ENCODE results near the gene PPFIA3. TPM values are rescaled to one million over a fixed set of nuclear protein-coding genes. Genes with fewer than 3 reads are reported as not detected.
"Not testable (repeated sequence)": the region's sequence is repeated elsewhere in the genome, so short reads cannot be mapped to it uniquely, and the experiment has no call there.

The PPFIA3 gene
- total RNA-seq, 2 experiments from 2014 or later, result 3.6 to 4.6 TPM

- POLR2A ChIA-PET, H3K4me3 Mint-ChIP-seq: not testable (repeated sequence)
These were observed 2.5 kb downstream of the PPFIA3 start for GRCh38 chr19:49121841-49122240.

GRCh38 chr19:49123285-49123684 is 3.9 kb downstream of the PPFIA3 start:
- POLR2A ChIA-PET; H3K4me3 Mint-ChIP-seq; H3K9me3 Mint-ChIP-seq; H3K27ac Mint-ChIP-seq; ATAC-seq (ENCODE audit: low read depth); DNase-seq; H3K36me3 Mint-ChIP-seq: not testable (repeated sequence)
- H3K4me1 Mint-ChIP-seq, result peaks cover 11% of the 10 kb centered on the region
- H3K27me3 Mint-ChIP-seq, result peaks cover 22% of the 10 kb centered on the region

More at GRCh38 chr19:49121841-49122240, 2.5 kb downstream of the PPFIA3 start:
- H3K27ac Mint-ChIP-seq; H3K9me3 Mint-ChIP-seq; DNase-seq; ATAC-seq (ENCODE audit: low read depth); H3K36me3 Mint-ChIP-seq: not testable (repeated sequence)
- Mint-ChIP-seq H3K27me3 (peaks cover 22% of the 10 kb centered on the region), H3K4me1 (peaks cover 14% of the 10 kb centered on the region)

- DNase-seq (no peak), ATAC-seq (ENCODE audit: low read depth) (no peak)
- POLR2A ChIA-PET, result no interaction called here
- Mint-ChIP-seq H3K27ac (no peak overlapping the region), H3K9me3 (no peaks in the 10 kb centered on the region), H3K4me3 (no peak overlapping the region), H3K36me3 (no peaks in the 10 kb centered on the region), H3K27me3 (peaks cover 18% of the 10 kb centered on the region), H3K4me1 (peaks cover 14% of the 10 kb centered on the region)
These were observed 5.8 kb downstream of the PPFIA3 start for GRCh38 chr19:49125025-49125731.

GRCh38 chr19:49126575-49126974 is 7.2 kb downstream of the PPFIA3 start:
- DNase-seq (no peak), ATAC-seq (ENCODE audit: low read depth) (no peak)
- POLR2A ChIA-PET, result interaction anchor here (0.9 to 2.3 kb wide), 2 partner anchors 8 to 12 kb away, joined by 4 to 11 read pairs; partner anchors contain the start of gene LIN7B
- no peaks in the 10 kb centered on the region for H3K36me3 Mint-ChIP-seq
- H3K4me3 Mint-ChIP-seq, result no peak overlapping the region
- no peaks in the 10 kb centered on the region for H3K9me3 Mint-ChIP-seq
- H3K4me1 Mint-ChIP-seq, result peaks cover 8% of the 10 kb centered on the region
- no peak overlapping the region for H3K27ac Mint-ChIP-seq
- peaks cover 9% of the 10 kb centered on the region for H3K27me3 Mint-ChIP-seq

- not testable (repeated sequence) for H3K27me3 Mint-ChIP-seq; H3K4me3 Mint-ChIP-seq; H3K36me3 Mint-ChIP-seq; H3K27ac Mint-ChIP-seq; H3K4me1 Mint-ChIP-seq; H3K9me3 Mint-ChIP-seq; ATAC-seq (ENCODE audit: low read depth); DNase-seq
- POLR2A ChIA-PET, result interaction anchor here (0.9 to 2.3 kb wide), 2 partner anchors 9 to 13 kb away, joined by 4 to 11 read pairs; partner anchors contain the start of gene LIN7B
These were observed 7.9 kb downstream of the PPFIA3 start for GRCh38 chr19:49127225-49127624.

GRCh38 chr19:49127674-49128544 is 8.6 kb downstream of the PPFIA3 start:
- POLR2A ChIA-PET, result interaction anchor here (0.6 to 2.3 kb wide), 3 partner anchors 10 to 21 kb away, joined by 3 to 11 read pairs (median 4); partner anchors contain the start of gene LIN7B
- Mint-ChIP-seq H3K27ac (peak overlapping the region; percentile 81), H3K36me3 (no peaks in the 10 kb centered on the region), H3K27me3 (peaks cover 8% of the 10 kb centered on the region), H3K4me3 (peak overlapping the region; percentile 90), H3K4me1 (peaks cover 8% of the 10 kb centered on the region), H3K9me3 (no peaks in the 10 kb centered on the region)
- ATAC-seq (ENCODE audit: low read depth), result peak; percentile 98
- peak; percentile 96 for DNase-seq

GRCh38 chr19:49128545-49129237 is 9.3 kb downstream of the PPFIA3 start:
- H3K9me3 Mint-ChIP-seq, result no peaks in the 10 kb centered on the region
- H3K36me3 Mint-ChIP-seq, result peaks cover 1% of the 10 kb centered on the region
- peak overlapping the region; percentile 90 for H3K4me3 Mint-ChIP-seq
- ATAC-seq (ENCODE audit: low read depth), result no peak
- POLR2A ChIA-PET, result interaction anchor here (2.3 kb wide), 1 partner anchor 14 kb away, joined by 11 read pairs; the partner anchor contains the start of gene LIN7B
- peaks cover 13% of the 10 kb centered on the region for H3K4me1 Mint-ChIP-seq
- no peak for DNase-seq
- no peak overlapping the region for H3K27ac Mint-ChIP-seq
- H3K27me3 Mint-ChIP-seq, result peaks cover 8% of the 10 kb centered on the region

GRCh38 chr19:49129238-49129583 is 9.9 kb downstream of the PPFIA3 start:
- Mint-ChIP-seq H3K36me3 (peaks cover 1% of the 10 kb centered on the region), H3K4me3 (no peak overlapping the region), H3K4me1 (peaks cover 14% of the 10 kb centered on the region), H3K9me3 (no peaks in the 10 kb centered on the region), H3K27ac (no peak overlapping the region), H3K27me3 (peaks cover 11% of the 10 kb centered on the region)
- POLR2A ChIA-PET, result no interaction called here
- DNase-seq (no peak), ATAC-seq (ENCODE audit: low read depth) (no peak)

GRCh38 chr19:49130325-49130724 is 11.0 kb downstream of the PPFIA3 start:
- POLR2A ChIA-PET, result no interaction called here
- Mint-ChIP-seq H3K36me3 (peaks cover 1% of the 10 kb centered on the region), H3K4me1 (peaks cover 14% of the 10 kb centered on the region), H3K9me3 (no peaks in the 10 kb centered on the region), H3K27ac (no peak overlapping the region), H3K4me3 (no peak overlapping the region), H3K27me3 (peaks cover 15% of the 10 kb centered on the region)
- DNase-seq (no peak), ATAC-seq (ENCODE audit: low read depth) (no peak)

- POLR2A ChIA-PET, result interaction anchor here (0.9 to 1.2 kb wide), 2 partner anchors 10 to 22 kb away, joined by 3 to 4 read pairs; no protein-coding TSS in a partner anchor
- Mint-ChIP-seq H3K9me3 (no peaks in the 10 kb centered on the region), H3K27ac (peak overlapping the region; percentile 54), H3K36me3 (peaks cover 1% of the 10 kb centered on the region), H3K27me3 (peaks cover 15% of the 10 kb centered on the region), H3K4me1 (peaks cover 14% of the 10 kb centered on the region), H3K4me3 (peak overlapping the region; percentile 81)
- ATAC-seq (ENCODE audit: low read depth) (peak; percentile 4), DNase-seq (peak; percentile 53)
These were observed 13.7 kb downstream of the PPFIA3 start for GRCh38 chr19:49132974-49133609.

GRCh38 chr19:49133621-49134454 is 14.5 kb downstream of the PPFIA3 start:
- DNase-seq (peak; percentile 72), ATAC-seq (ENCODE audit: low read depth) (peak; percentile 57)
- Mint-ChIP-seq H3K4me3 (peak overlapping the region; percentile 81), H3K27ac (peak overlapping the region; percentile 54), H3K9me3 (no peaks in the 10 kb centered on the region), H3K27me3 (peaks cover 15% of the 10 kb centered on the region), H3K36me3 (peaks cover 1% of the 10 kb centered on the region), H3K4me1 (peaks cover 8% of the 10 kb centered on the region)
- POLR2A ChIA-PET, result interaction anchor here (0.9 to 1.2 kb wide), 2 partner anchors 9 to 23 kb away, joined by 3 to 4 read pairs; no protein-coding TSS in a partner anchor

GRCh38 chr19:49135686-49136085 is 16.3 kb downstream of the PPFIA3 start:
- H3K4me3 Mint-ChIP-seq, result no peak overlapping the region
- POLR2A ChIA-PET, result no interaction called here
- H3K9me3 Mint-ChIP-seq, result no peaks in the 10 kb centered on the region
- H3K36me3 Mint-ChIP-seq, result peaks cover 1% of the 10 kb centered on the region
- peaks cover 15% of the 10 kb centered on the region for H3K27me3 Mint-ChIP-seq
- H3K4me1 Mint-ChIP-seq, result peaks cover 6% of the 10 kb centered on the region
- DNase-seq (no peak), ATAC-seq (ENCODE audit: low read depth) (no peak)
- no peak overlapping the region for H3K27ac Mint-ChIP-seq

Data from activated naive CD8-positive, alpha-beta T cell treated with anti-CD3 and anti-CD28 coated beads, Interleukin-2, amount 10 ng/mL, durations not matched to agents 7 days and 5 days (primary cell).